ENCODE measurements around the gene RHBDD2.

The RHBDD2 gene

DNA sequence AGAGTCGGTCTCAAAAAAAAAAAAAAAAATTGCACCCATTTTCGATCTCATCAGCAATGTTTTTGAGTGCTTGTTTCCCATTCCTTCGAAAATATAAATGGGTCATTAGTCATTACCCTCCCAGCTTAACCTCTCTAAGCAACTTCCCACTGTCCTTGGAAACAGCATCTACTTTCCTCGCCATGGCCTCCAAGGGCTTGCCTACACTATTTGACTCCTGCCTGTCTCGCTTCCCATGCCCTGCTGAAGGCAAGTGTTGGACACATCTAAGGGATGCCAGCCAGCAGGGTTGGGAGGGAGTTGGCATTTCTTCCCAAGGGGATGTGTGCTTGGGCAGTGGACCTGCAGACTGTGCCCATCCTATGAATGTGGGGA is 12.7 kb upstream of the RHBDD2 start:
- POLR2A ChIA-PET, result interaction anchor here (1.6 kb wide), 1 partner anchor 154 kb away, joined by 7 read pairs; no protein-coding TSS in a partner anchor
- no peak for DNase-seq (ENCODE audit: extremely low spot score)
- TF ChIP-seq L3MBTL2 (conservative IDR thresholded peaks at IDR 0.05) (no peak), NFRKB (IDR thresholded peaks at IDR 0.05) (no peak), SUZ12 (IDR thresholded peaks at IDR 0.05) (no peak), CTBP1 (IDR thresholded peaks at IDR 0.05; ENCODE audit: borderline replicate concordance) (no peak), FOXK2 (IDR thresholded peaks at IDR 0.05) (no peak), TARDBP (IDR thresholded peaks at IDR 0.05) (no peak), SP1 (IDR thresholded peaks at IDR 0.05) (no peak), ARNT (IDR thresholded peaks at IDR 0.05) (no peak), BHLHE40 (IDR thresholded peaks at IDR 0.05; ENCODE audit: borderline replicate concordance) (no peak), FOXA1 (IDR thresholded peaks at IDR 0.05) (no peak), HDGF (IDR thresholded peaks at IDR 0.05; ENCODE audit: borderline replicate concordance) (no peak)
- TF ChIP-seq, protein P1, sequence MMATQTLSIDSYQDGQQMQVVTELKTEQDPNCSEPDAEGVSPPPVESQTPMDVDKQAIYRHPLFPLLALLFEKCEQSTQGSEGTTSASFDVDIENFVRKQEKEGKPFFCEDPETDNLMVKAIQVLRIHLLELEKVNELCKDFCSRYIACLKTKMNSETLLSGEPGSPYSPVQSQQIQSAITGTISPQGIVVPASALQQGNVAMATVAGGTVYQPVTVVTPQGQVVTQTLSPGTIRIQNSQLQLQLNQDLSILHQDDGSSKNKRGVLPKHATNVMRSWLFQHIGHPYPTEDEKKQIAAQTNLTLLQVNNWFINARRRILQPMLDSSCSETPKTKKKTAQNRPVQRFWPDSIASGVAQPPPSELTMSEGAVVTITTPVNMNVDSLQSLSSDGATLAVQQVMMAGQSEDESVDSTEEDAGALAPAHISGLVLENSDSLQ (IDR thresholded peaks at IDR 0.05), result no peak

DNA sequence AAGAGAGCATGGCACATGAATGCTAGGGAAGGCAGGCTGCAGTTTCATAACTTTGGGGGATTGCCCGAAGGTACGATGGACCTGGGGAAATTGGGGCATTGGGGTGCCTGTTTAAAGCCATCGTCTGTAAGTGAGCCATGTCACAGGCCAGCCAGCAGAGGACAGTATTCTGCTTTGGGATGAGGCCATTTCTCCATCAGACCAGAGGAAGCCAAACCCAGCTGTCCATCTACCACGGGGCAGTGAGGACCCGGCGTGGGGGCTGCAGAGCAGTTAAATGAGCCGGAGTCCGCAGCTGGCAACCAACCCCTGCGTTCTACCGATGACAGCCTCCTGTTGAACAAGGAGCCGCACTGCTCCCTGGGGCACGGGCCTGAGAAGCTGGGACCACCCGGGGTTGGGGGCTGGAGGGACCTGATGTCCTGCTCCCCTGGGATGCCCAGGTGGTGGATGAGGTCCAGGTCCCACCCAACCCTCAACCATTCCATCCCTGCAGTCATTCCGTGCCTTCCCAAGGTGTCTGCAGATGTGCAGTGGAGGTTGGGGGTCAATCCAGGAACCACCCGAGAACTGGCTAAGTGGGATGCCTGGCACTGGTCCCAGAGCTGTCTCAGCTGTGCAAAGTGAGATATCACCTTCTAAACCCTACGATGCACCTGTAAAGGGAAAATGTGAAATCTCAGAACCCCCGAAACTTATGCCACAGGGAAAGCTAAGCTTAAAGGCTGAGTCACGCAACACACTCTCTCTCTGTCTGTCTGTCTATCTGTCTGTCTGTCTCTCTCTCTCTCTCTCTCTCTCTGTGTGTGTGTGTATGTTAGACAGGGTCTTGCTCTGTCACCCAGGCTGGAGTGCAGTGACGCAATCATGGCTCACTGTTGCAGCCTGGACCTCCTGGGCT is 12.1 kb upstream of the RHBDD2 start:
- TF ChIP-seq, protein P1 (IDR thresholded peaks at IDR 0.05), result peak; percentile 75
- no peak for TF ChIP-seq FOXM1 (IDR thresholded peaks at IDR 0.05; ENCODE audit: borderline replicate concordance)
- ChIA-PET POLR2A (interaction anchor here (1.6 kb wide), 1 partner anchor 153 kb away, joined by 7 read pairs; no protein-coding TSS in a partner anchor), CTCF (interaction anchor here (0.6 to 2.1 kb wide), 8 partner anchors 11 to 156 kb away, joined by 3 to 32 read pairs (median 4); no protein-coding TSS in a partner anchor)
- DNase-seq (ENCODE audit: extremely low spot score), result peak; percentile 76

More for the DNA sequence above, 12.7 kb upstream of the RHBDD2 start:
- CTCF ChIA-PET, result interaction anchor here (1.0 to 2.1 kb wide), 5 partner anchors 27 to 156 kb away, joined by 3 to 32 read pairs (median 3); no protein-coding TSS in a partner anchor

DNA sequence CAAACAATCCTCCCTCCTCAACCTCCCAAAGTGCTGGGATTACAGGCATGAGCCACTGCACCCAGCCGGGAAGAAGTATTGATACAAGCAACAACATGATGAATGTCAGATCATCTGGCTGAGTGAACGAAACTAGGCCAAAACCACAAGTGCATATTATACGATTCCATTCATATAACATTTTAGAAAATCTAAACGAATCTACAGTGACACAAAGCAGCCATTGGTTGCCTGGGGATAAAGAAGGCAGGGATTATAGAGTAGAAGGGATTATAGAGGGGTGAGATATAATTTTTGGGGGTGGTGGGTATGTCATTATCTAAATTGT is 11.5 kb upstream of the RHBDD2 start:
- TF ChIP-seq BHLHE40 (IDR thresholded peaks at IDR 0.05; ENCODE audit: borderline replicate concordance) (no peak), NFRKB (IDR thresholded peaks at IDR 0.05) (no peak), ZNF384 (IDR thresholded peaks at IDR 0.05) (no peak), ARNT (IDR thresholded peaks at IDR 0.05) (no peak), LEF1 (IDR thresholded peaks at IDR 0.05; ENCODE audit: borderline replicate concordance) (no peak)
- TF ChIP-seq, protein P1 (IDR thresholded peaks at IDR 0.05), result no peak
- ChIA-PET CTCF (interaction anchor here (1.3 to 2.1 kb wide), 2 partner anchors 118 to 153 kb away, joined by 6 to 32 read pairs; no protein-coding TSS in a partner anchor), POLR2A (interaction anchor here (1.6 kb wide), 1 partner anchor 153 kb away, joined by 7 read pairs; no protein-coding TSS in a partner anchor)
- no peak for DNase-seq (ENCODE audit: extremely low spot score)

DNA sequence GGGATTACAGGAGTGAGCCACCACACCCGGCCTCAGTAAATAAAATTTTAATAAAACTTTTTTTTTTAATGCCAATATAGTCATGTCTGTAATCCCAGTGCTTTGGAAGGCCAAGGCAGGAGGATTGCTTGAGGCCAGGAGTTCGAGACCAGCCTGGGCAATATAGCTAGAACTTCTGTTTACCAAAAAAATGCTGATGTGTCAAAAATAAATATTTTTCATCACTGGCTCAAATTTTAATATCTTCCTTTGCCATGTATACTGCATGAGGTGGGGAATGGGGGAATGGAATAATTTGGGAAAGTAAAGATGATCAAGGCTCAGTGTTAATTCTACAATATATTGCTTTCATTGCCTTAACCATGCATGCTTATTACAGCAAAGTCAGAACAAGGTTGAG is 10.7 kb upstream of the RHBDD2 start:
- POLR2A ChIA-PET, result no interaction called here
- CTCF ChIA-PET, result no interaction called here
- TF ChIP-seq NFRKB (IDR thresholded peaks at IDR 0.05) (no peak), ELF4 (IDR thresholded peaks at IDR 0.05) (no peak)
- no peak for DNase-seq (ENCODE audit: extremely low spot score)

DNA sequence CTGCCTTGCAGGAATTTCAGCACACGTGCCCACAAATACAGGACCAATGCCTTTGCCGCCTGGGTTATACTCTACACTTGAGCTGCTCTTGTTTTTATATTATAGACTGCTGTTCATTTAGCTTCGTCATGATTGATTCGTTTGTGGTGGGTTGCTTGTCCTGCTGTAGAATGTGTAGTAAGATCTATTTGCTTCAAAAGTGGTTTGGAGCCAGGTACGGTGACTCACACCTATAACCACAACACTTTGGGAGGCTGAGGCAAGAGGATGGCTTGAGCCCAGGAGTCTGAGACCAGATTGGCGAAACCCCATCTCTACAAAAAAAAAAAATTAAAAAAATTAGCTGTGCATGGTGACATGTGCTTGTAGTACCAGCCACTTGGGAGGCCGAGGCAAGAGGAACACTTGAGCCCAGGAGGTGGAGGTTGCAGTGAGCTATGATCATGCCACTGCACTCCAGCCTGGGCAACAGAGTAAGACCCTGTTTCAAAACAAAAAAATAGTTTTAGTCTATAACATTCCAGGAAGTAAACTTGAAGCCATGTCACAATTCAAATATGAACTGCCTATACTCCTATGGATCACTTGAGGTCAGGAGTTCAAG is 9.0 kb upstream of the RHBDD2 start:
- no peak for DNase-seq (ENCODE audit: extremely low spot score)
- CTCF ChIA-PET, result interaction anchor here (0.6 kb wide), 1 partner anchor 53 kb away, joined by 5 read pairs; no protein-coding TSS in a partner anchor

DNA sequence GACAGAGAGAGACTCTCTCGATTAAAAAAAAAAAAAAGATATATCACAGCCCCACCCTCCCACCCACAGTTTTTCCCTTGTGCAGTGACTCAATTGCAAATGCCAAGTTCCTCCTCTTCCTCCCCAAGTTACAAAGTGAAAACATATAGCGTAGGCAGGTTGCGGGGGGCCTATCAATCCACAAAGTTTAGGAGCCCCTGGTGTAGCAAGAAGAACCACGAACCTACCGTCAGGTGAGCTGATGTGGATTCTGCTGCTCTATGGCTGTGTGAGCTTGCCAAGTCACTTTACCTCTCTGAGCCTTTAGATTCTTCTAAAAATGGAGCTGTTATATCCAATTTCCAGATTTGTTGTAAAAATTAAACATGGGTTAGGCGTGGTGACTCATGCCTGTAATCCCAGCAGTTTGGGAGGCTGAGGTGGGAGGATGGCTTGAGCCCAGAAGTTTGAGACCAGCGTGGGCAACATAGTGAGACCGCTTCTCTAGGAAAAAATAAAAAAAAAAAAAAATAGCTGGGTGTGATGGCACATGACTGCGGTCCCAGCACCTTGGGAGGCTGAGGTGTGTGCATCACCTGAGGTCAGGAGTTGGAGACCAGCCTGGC is 8.2 kb upstream of the RHBDD2 start:
- no peak for TF ChIP-seq FOXM1 (IDR thresholded peaks at IDR 0.05; ENCODE audit: borderline replicate concordance)
- no peak for TF ChIP-seq L3MBTL2 (conservative IDR thresholded peaks at IDR 0.05)
- TF ChIP-seq FOXA1 (IDR thresholded peaks at IDR 0.05), result no peak
- no peak for TF ChIP-seq ARNT (IDR thresholded peaks at IDR 0.05)
- no peak for TF ChIP-seq HDGF (IDR thresholded peaks at IDR 0.05; ENCODE audit: borderline replicate concordance)
- TF ChIP-seq TARDBP (IDR thresholded peaks at IDR 0.05), result no peak
- no peak for TF ChIP-seq ZNF384 (IDR thresholded peaks at IDR 0.05)
- TF ChIP-seq ELF4 (IDR thresholded peaks at IDR 0.05), result no peak
- TF ChIP-seq, protein P1 (IDR thresholded peaks at IDR 0.05), result no peak
- TF ChIP-seq CTBP1 (IDR thresholded peaks at IDR 0.05; ENCODE audit: borderline replicate concordance), result no peak
- no peak for TF ChIP-seq NFRKB (IDR thresholded peaks at IDR 0.05)
- TF ChIP-seq BHLHE40 (IDR thresholded peaks at IDR 0.05; ENCODE audit: borderline replicate concordance), result no peak
- no peak for TF ChIP-seq SP1 (IDR thresholded peaks at IDR 0.05)
- no peak for TF ChIP-seq SUZ12 (IDR thresholded peaks at IDR 0.05)
- TF ChIP-seq FOXK2 (IDR thresholded peaks at IDR 0.05), result no peak
- TF ChIP-seq LEF1 (IDR thresholded peaks at IDR 0.05; ENCODE audit: borderline replicate concordance), result no peak
- no peak for DNase-seq (ENCODE audit: extremely low spot score)
- POLR2A ChIA-PET, result interaction anchor here (2.1 kb wide), 1 partner anchor 44 kb away, joined by 6 read pairs; the partner anchor contains the start of gene POR
- CTCF ChIA-PET, result interaction anchor here (0.6 to 0.7 kb wide), 2 partner anchors 11 to 52 kb away, joined by 3 to 5 read pairs; no protein-coding TSS in a partner anchor

More for the DNA sequence above, 9.0 kb upstream of the RHBDD2 start:
- POLR2A ChIA-PET, result no interaction called here
- TF ChIP-seq FOXM1 (IDR thresholded peaks at IDR 0.05; ENCODE audit: borderline replicate concordance), result no peak
- TF ChIP-seq HDGF (IDR thresholded peaks at IDR 0.05; ENCODE audit: borderline replicate concordance), result no peak
- no peak for TF ChIP-seq FOXA1 (IDR thresholded peaks at IDR 0.05)
- no peak for TF ChIP-seq NFRKB (IDR thresholded peaks at IDR 0.05)
- TF ChIP-seq CTBP1 (IDR thresholded peaks at IDR 0.05; ENCODE audit: borderline replicate concordance), result no peak
- TF ChIP-seq SP1 (IDR thresholded peaks at IDR 0.05), result no peak
- TF ChIP-seq FOXK2 (IDR thresholded peaks at IDR 0.05), result no peak
- no peak for TF ChIP-seq ZNF384 (IDR thresholded peaks at IDR 0.05)
- no peak for TF ChIP-seq BHLHE40 (IDR thresholded peaks at IDR 0.05; ENCODE audit: borderline replicate concordance)
